T47D (cell line): ENCODE measurements around the gene ATP8A2.

ENCODE experiments used
- DNase-seq, 2 experiments: peaks; one replicate each; pipeline versions ENCODE4 v3.0.0 to v3.0.0-alpha.2; 2011 to 2012; ENCODE audit warnings: low read depth in 1 of 2, low spot score in 1 of 2
- JUND ChIP-seq: IDR thresholded peaks from 2 replicates; pipeline ENCODE4 v1.6.1; 2012; ENCODE audit warnings: low read depth
- in situ Hi-C: cut with HindIII; loops from 2 replicates; pipeline ENCODE4 v1.10.0; 2016; ENCODE audit warnings: low sequenced_read_pairs, low pct_unique_long_range_greater_than_20kb

Gene ATP8A2

GRCh38 chr13:25872481-25873241 lies 500.9 kb downstream of the ATP8A2 start:
- DNase-seq: no peak
- no peak for TF ChIP-seq JUND
- in situ Hi-C loops: no loop called here

DNA sequence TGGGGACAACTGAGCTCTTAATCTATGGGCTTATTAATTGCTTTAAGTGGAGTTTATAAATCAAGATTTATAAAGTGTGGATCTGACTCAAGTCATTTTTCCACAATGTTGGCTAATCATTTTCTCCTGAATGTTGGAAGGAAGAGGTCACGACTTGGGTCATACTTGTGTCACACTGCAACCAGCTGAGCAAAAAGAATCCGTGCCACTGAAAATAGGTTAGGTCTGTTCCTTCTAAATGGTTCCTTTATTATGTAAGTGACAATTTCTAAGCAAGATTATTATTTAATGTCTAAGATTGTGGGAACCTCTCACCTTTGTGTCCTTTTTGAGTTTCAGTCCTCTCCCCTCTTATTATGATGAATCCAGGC lies 501.5 kb downstream of the ATP8A2 start:
- TF ChIP-seq JUND: no peak
- in situ Hi-C loops: no loop called here
- no peak for DNase-seq

- DNase-seq: no peak
- in situ Hi-C loops: no loop called here
Measured at GRCh38 chr13:25874064-25874737, 502.4 kb downstream of the ATP8A2 start.

GRCh38 chr13:25874907-25875306 lies 503.1 kb downstream of the ATP8A2 start:
- in situ Hi-C loops: no loop called here
- no peak for TF ChIP-seq JUND
- DNase-seq: no peak

More at GRCh38 chr13:25874064-25874737, 502.4 kb downstream of the ATP8A2 start:
- no peak for TF ChIP-seq JUND

DNA sequence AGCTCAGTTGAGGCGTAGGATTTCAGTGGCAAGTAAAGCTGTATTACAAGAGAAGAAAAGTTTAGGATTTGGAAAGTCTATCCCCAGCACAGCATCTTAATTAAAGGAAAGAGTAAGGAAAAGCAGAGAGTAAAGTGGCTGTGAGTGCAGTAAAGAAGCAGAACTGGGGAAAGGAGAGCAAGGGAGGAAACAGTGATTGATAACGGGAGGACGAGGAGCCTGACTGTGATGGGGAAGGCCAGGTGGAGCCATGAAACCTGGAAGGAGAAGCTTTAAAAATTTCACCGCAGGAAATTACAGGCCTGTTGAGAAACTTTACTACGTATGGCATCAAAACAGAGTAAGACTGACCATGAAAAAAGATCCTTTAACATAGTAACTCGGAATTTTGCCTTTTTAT lies 504.5 kb downstream of the ATP8A2 start:
- no peak for DNase-seq
- in situ Hi-C loops: no loop called here
- TF ChIP-seq JUND: no peak

DNA sequence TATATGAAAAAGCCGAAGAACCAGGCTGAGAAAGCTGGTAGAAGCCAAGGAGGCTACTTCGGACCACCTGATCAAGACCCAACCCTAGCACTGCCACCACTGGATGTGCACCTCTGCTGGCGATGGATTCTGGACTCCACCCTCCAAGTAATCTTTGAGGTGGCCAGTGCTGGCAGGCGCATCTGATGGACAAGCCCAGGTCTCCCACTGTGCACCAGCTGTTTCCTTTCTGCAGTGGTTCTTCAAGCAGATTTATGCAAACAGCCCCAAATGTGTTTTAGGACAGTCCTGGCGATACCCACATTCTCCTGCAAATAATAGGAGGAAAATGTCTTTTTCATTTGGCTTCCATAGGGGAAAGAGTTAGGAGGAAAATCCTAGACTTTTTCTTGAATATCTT lies 507.7 kb downstream of the ATP8A2 start:
- in situ Hi-C loops: no loop called here
- TF ChIP-seq JUND: no peak
- DNase-seq: no peak

- in situ Hi-C loops: no loop called here
- DNase-seq: no peak
- TF ChIP-seq JUND: no peak
Measured at GRCh38 chr13:25881136-25881926, 509.6 kb downstream of the ATP8A2 start.

DNA sequence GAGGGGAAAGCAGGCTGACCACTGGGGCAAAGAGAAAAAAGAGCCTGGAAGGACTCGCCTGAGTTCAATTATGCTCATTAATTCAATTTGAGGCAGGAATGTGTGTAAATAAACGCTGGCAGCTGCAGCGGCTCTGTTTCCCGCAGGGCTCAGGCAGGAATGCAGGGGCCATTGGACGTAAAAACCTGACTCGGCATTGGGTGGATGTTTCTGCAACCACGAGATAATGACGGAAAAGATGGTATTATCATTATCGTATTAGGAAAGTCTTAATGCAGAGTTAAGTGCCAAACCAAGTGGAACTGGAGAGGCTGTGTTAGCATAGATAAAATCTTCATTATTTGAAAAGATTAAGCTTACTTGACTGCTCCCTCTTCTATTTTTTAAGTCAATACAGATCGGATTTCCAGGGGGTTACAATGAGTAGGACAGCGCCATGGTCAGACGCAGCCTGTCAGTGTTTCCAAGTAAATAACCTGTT lies 510.2 kb downstream of the ATP8A2 start:
- no peak for TF ChIP-seq JUND
- peak in 1 of 2 experiments; percentile 38 for DNase-seq
- in situ Hi-C loops: no loop called here

GRCh38 chr13:25882466-25883357 lies 510.9 kb downstream of the ATP8A2 start:
- TF ChIP-seq JUND: no peak
- in situ Hi-C loops: no loop called here
- no peak for DNase-seq

- in situ Hi-C loops: no loop called here
- no peak for TF ChIP-seq JUND
- DNase-seq: no peak
Measured at GRCh38 chr13:25885418-25885817, 513.6 kb downstream of the ATP8A2 start.

GRCh38 chr13:25886438-25887214 lies 514.9 kb downstream of the ATP8A2 start:
- peak in 1 of 2 experiments; percentile 20 for DNase-seq
- no peak for TF ChIP-seq JUND
- in situ Hi-C loops: no loop called here
